ENCODE results near the gene MCC. TPM values are rescaled to one million over a fixed set of nuclear protein-coding genes. Genes with fewer than 3 reads are reported as not detected.

MCC gene
- total RNA-seq, 6 donors from 2014 or later: 12.1 to 67.1 (median 21.3) TPM

DNA sequence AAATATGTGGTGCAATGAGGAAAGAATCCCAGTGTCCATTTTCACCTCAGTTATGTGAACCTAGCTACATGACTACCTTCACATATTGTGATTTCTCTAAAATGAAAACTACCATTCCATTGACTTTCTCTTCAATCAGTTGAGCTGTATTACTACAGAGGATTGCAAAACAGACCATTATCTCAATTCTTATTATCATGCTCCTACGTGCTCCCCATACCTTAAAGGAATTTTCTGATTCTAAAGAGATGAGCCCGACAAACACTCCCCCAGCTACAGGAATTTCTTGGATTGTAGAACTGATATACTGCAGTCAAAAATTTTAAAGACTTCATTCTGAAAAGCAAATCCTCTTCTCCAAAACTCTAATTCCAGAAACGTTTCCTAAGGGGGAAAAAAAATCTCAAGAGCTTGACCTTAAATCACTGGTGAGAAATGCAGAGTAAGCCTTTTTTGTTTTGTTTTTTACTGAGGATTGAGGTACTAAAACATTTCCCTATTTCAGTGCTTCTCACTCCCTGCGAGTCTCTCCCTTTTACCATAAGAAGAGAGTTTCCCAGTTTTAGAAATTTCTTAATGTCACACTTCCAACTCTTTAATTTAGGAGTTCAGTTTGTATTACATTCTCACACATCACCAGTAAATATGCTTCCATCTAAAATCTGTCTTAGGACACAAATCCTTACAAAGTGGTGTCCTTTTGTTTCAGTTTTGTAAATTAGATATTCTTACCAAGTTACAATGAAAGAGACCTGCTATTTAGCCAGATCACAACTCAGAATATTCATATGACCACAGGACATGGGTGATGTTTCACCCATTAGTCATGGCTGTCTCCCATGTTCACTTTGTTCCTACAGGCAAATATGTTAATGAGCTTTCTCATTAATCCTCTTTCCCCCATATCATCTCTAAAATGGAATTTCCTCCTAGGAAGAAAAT lies 257.3 kb downstream of the MCC start:
- Histone ChIP-seq H3K27ac (no peak overlapping the region), H3K4me1 (peaks cover 0 to 11% (median 8%) of the 10 kb centered on the region in 4 donors), H3K36me3 (no peaks in the 10 kb centered on the region), H3K4me3 (no peak overlapping the region), H3K9me3 (no peaks in the 10 kb centered on the region), H3K27me3 (no peaks in the 10 kb centered on the region)
- DNase-seq (no peak), ATAC-seq (ENCODE audit: low FRiP score in 2 of 2) (no peak)
- TF ChIP-seq POLR2A (IDR thresholded peaks at IDR 0.05) (no peak), EP300 (IDR thresholded peaks at IDR 0.05) (no peak)
- TF ChIP-seq, protein P1, sequence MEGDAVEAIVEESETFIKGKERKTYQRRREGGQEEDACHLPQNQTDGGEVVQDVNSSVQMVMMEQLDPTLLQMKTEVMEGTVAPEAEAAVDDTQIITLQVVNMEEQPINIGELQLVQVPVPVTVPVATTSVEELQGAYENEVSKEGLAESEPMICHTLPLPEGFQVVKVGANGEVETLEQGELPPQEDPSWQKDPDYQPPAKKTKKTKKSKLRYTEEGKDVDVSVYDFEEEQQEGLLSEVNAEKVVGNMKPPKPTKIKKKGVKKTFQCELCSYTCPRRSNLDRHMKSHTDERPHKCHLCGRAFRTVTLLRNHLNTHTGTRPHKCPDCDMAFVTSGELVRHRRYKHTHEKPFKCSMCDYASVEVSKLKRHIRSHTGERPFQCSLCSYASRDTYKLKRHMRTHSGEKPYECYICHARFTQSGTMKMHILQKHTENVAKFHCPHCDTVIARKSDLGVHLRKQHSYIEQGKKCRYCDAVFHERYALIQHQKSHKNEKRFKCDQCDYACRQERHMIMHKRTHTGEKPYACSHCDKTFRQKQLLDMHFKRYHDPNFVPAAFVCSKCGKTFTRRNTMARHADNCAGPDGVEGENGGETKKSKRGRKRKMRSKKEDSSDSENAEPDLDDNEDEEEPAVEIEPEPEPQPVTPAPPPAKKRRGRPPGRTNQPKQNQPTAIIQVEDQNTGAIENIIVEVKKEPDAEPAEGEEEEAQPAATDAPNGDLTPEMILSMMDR (IDR thresholded peaks at IDR 0.05): no peak
- 76 to 78% methylated on average over 4 of the region's 4 CpGs for WGBS, 2 donors

- Histone ChIP-seq H3K36me3 (no peaks in the 10 kb centered on the region), H3K9me3 (no peaks in the 10 kb centered on the region), H3K4me1 (peaks cover 0 to 12% (median 6%) of the 10 kb centered on the region in 4 donors), H3K27me3 (no peaks in the 10 kb centered on the region), H3K27ac (no peak overlapping the region), H3K4me3 (no peak overlapping the region)
- ATAC-seq (ENCODE audit: low FRiP score in 2 of 2) (no peak), DNase-seq (no peak)
- 58 to 78% methylated on average over 3 of the region's 3 CpGs for WGBS, 2 donors
- TF ChIP-seq POLR2AphosphoS5 (IDR thresholded peaks at IDR 0.05) (no peak), POLR2A (IDR thresholded peaks at IDR 0.05) (no peak), EP300 (IDR thresholded peaks at IDR 0.05) (no peak)
- TF ChIP-seq, protein P1 (IDR thresholded peaks at IDR 0.05): no peak
Measured at GRCh38 chr5:113227798-113228197, 260.5 kb downstream of the MCC start.

DNA sequence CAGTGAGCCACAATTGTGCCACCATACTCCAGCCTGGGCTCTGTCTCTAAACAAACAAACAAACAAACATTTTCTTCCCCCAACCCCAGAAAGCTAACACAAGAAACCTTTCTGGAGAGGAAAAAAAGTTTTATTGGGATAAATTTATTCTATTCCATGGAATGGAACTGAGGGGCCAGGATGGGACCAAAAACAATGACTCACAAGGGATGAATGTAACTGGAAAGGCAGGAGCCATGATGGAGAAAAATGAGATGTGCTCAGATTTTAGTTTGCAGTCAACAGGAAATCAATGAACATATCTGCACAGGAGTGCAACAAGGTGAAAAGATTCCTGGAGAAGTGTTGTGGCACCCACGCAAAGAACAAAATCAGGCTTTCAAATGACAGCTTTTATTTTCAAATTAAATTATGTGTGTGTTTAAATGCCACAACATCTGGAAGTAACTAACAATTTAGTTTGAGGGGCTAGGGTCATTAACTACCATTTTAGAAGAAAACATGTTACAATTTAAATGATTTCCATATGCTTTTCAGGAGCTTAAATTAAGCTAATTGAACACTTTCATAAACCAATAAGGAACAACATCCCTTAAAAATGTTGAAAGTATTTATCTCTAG lies 262.0 kb downstream of the MCC start:
- Histone ChIP-seq H3K9me3 (no peaks in the 10 kb centered on the region), H3K4me3 (no peak overlapping the region), H3K27ac (no peak overlapping the region), H3K27me3 (no peaks in the 10 kb centered on the region), H3K36me3 (no peaks in the 10 kb centered on the region), H3K4me1 (peaks cover 0 to 6% (median 2%) of the 10 kb centered on the region in 4 donors)
- WGBS, 2 donors: 89 to 100% methylated on average over 1 of the region's 1 CpG
- DNase-seq (no peak), ATAC-seq (ENCODE audit: low FRiP score in 2 of 2) (no peak)
- TF ChIP-seq EP300 (IDR thresholded peaks at IDR 0.05): no peak
- TF ChIP-seq POLR2A (IDR thresholded peaks at IDR 0.05): no peak
- TF ChIP-seq, protein P1 (IDR thresholded peaks at IDR 0.05): no peak
- TF ChIP-seq POLR2AphosphoS5 (IDR thresholded peaks at IDR 0.05): no peak

- Histone ChIP-seq H3K4me3 (no peak overlapping the region), H3K27me3 (no peaks in the 10 kb centered on the region), H3K27ac (peak overlapping the region in 2 of 4 donors; percentile 12 to 17), H3K36me3 (no peaks in the 10 kb centered on the region), H3K4me1 (peaks cover 0 to 12% (median 5%) of the 10 kb centered on the region in 4 donors), H3K9me3 (no peaks in the 10 kb centered on the region)
- TF ChIP-seq, protein P1 (IDR thresholded peaks at IDR 0.05): no peak
- no peak for TF ChIP-seq EP300 (IDR thresholded peaks at IDR 0.05)
- no peak for TF ChIP-seq POLR2AphosphoS5 (IDR thresholded peaks at IDR 0.05)
- no peak for TF ChIP-seq POLR2A (IDR thresholded peaks at IDR 0.05)
- WGBS, 2 donors: 86 to 89% methylated on average over 2 of the region's 2 CpGs
- DNase-seq (no peak), ATAC-seq (ENCODE audit: low FRiP score in 2 of 2) (no peak)
Measured at GRCh38 chr5:113225259-113225658, 263.0 kb downstream of the MCC start.

All from upper lobe of left lung (tissue), 6 donors.